ENCODE measurements around the gene TSEN34.
"Not testable (repeated sequence)": the region's sequence is repeated elsewhere in the genome, so short reads cannot be mapped to it uniquely, and the experiment has no call there.

The TSEN34 gene

GRCh38 chr19:54155694-54156093 is 35.4 kb upstream of the TSEN34 start:
- H3K4me3 ChIP-seq (ENCODE audit: low read length): no peak overlapping the region
- TF ChIP-seq ZNF274 (IDR thresholded peaks at IDR 0.05; ENCODE audit: low read depth, low read length): no peak

- TF ChIP-seq ZNF274 (IDR thresholded peaks at IDR 0.05; ENCODE audit: low read depth, low read length): no peak
- no peak overlapping the region for H3K4me3 ChIP-seq (ENCODE audit: low read length)
Measured at GRCh38 chr19:54156490-54156889, 34.6 kb upstream of the TSEN34 start.

DNA sequence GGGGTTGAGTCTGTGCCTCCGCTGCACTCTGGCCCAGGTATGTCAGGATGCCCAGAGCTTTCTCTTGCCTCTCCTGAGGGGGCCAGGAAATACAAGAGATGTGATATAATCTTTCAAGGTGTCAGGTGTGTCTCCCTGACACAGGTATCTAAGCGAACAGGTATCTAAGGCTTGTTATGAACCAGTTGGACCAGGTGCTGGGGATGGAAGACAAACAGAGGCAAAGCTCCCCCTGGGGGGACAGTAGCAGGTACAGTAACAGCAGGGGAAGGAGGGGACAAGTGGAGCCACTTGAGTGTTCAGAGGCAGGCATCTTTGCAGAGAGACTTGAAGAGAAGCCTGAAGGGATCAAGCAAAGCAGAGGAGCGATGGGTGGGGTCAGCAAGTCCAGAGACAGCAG is 34.2 kb upstream of the TSEN34 start:
- H3K4me3 ChIP-seq (ENCODE audit: low read length): no peak overlapping the region
- TF ChIP-seq ZNF274 (IDR thresholded peaks at IDR 0.05; ENCODE audit: low read depth, low read length): no peak

DNA sequence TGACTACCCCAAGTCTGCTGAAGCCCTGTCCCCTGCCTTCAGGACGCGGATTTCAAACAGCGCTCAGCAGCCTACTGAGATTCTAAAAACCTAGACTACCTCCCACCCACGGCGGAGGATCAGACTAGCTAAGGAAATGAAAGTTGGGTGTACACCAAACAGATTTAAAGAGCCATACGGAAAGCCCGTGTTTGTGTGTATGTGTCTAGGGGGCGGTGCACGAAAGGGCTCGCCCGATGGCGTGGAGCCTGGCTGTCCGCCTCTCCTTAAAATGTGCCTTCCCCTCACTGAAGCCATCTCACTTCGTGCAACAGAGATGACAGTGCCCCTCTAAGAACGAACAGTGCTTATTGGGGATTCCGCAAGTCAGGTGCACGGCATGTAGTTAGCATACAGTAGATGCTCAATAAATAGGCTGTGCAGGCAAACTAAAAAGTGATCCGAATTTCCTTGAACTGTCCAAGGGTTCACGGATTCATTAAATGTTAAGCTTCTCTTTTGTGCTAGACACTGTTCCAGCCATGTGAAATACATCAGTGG is 32.2 kb upstream of the TSEN34 start:
- H3K4me3 ChIP-seq (ENCODE audit: low read length): peak overlapping the region; percentile 82
- no peak for TF ChIP-seq ZNF274 (IDR thresholded peaks at IDR 0.05; ENCODE audit: low read depth, low read length)

DNA sequence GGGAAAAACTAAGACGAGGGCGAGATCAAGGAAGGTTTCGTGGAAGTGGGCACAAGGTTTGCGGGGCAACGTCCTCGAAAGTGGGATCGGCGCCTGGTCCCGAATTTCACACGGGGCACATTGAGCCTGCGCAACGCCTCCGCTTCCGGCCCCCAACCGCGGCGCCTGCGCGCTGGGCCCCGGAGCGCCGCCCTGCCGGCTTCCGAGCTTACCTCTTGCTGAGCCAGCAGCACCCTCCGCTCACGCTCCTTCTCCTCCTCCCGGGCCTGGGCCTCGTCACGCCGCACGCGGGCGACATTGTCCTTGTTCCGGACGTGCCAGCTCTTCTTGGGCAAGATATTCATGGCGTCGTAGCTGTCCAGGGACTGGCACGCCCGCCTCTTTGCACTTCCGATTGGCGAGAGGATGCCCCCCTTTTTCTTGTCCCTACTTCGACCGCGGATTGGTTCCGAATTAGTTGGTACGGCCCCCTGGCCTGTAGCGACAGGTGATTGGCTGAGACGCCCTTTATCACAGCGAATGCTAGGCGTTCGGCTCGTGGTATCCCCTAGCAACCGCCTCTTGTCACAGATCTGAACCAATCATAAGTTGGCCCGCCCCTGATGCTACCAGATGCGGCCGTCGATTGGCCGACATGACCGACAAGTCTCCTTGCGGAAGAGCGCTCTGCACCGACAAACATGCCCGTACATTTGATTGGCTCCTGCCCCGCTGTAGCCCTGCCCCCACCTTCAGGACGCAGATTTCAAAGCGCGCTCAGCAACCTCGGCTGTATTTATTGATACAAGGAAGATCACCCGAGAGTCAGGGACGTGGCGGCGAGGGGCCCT is 31.5 kb upstream of the TSEN34 start, which contains the start of gene LENG1:
Gene LENG1, minus strand, starts transcription at position 370 of the 830 bp plus-strand sequence. Its CDS starts 26 bp downstream, at position 344.
- TF ChIP-seq ZNF274 (IDR thresholded peaks at IDR 0.05; ENCODE audit: low read depth, low read length): no peak

DNA sequence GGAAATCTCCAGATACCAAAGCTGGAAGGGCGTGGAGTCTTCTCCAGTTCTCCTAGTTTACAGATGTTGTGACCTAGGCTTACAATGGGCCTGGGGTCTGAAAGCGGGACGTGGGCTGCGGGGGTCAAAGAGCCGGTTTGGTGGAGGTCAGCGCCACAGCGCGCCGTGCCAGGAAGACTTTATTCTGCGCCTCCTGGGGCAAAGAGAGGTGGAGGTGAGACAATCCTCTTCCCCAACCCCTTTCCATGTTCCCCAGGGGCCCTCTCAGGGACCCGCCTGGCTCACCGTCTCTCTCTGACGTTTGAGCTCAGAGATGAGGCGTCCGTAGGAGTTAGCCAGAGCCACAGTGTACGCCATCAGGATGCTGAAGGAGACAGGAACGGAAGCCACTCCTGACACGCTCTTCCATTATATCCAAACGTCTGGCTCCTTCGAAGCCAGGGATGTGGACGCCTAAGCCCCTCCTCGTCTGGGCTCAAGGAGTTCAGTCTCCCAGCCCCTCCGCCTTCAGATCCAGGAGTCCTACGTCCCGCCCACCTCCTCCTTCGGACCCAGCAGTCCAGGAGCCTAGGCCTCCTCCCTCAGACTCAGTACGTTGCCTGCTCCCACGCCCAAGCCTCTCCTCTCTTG is 30.8 kb upstream of the TSEN34 start:
- TF ChIP-seq ZNF274 (IDR thresholded peaks at IDR 0.05; ENCODE audit: low read depth, low read length): no peak
- peak overlapping the region; percentile 66 for H3K4me3 ChIP-seq (ENCODE audit: low read length)

More for the DNA sequence above, 31.5 kb upstream of the TSEN34 start, which contains the start of gene LENG1:
- peak within 1 kb of the TSS; percentile 82 for H3K4me3 ChIP-seq (ENCODE audit: low read length)

DNA sequence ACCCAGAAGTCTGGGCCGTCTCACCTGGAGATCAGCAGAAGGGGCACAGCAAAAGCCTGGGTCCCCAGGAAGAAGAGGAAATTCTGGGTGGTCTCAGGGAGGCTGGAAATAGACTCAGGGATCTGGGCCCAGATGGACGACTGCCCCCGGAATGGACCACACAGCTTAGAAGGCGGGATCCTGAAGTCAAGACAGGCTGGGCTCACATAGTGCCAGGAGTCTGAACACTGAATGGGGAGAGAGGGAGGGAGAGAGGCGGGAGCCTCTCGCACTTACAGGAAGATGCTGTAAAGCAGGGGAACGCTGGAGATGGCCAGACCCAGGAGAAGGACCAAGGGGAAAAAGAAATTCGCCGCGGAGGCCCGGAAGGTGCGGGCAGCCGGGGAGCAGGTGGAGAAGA is 30.3 kb upstream of the TSEN34 start:
- H3K4me3 ChIP-seq (ENCODE audit: low read length): peak overlapping the region; percentile 66; the same call in 1 of the 2 replicates
- no peak for TF ChIP-seq ZNF274 (IDR thresholded peaks at IDR 0.05; ENCODE audit: low read depth, low read length)

- H3K4me3 ChIP-seq (ENCODE audit: low read length): peak overlapping the region; percentile 29; the same call in 1 of the 2 replicates
- no peak for TF ChIP-seq ZNF274 (IDR thresholded peaks at IDR 0.05; ENCODE audit: low read depth, low read length)
Measured at GRCh38 chr19:54162241-54162805, 28.8 kb upstream of the TSEN34 start.

- no peak for TF ChIP-seq ZNF274 (IDR thresholded peaks at IDR 0.05; ENCODE audit: low read depth, low read length)
- peak overlapping the region; percentile 29; the same call in 1 of the 2 replicates for H3K4me3 ChIP-seq (ENCODE audit: low read length)
Measured at GRCh38 chr19:54162884-54163283, 28.2 kb upstream of the TSEN34 start.

DNA sequence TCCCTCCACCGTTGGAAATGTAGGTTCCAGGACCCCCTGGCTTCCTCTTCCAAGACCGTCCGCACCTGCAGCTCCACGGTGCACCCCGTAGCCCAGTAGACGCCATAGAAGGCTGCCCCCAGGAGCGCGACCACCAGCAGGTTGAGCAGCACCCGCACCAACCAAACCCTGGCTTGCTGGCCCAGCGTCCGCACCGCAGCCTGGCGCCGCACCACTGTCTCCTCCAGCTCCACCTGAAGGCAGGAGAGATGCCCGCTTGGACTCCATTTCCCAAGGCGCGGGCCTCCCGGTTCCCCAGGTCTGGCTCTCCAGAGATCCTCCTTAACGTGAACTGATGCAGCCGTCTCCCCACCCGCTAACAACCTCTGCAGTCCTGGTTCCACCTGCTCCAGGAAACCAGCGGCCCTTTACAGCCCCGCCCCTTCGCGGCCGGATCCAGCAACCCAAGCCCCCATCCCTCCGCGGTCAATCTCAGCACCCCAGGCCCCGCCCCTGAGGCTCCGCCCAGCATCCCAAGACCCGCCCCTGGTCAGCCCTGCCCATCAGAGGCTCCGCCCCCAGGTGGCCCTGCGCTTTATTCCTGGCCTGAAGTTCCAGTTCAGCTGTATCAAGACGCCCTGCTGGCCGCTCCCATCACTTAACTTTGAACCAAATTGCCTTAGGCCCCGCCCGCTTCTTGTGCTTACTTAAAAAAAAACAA is 26.6 kb upstream of the TSEN34 start:
- no peak for TF ChIP-seq ZNF274 (IDR thresholded peaks at IDR 0.05; ENCODE audit: low read depth, low read length)
- no peak overlapping the region for H3K4me3 ChIP-seq (ENCODE audit: low read length)

DNA sequence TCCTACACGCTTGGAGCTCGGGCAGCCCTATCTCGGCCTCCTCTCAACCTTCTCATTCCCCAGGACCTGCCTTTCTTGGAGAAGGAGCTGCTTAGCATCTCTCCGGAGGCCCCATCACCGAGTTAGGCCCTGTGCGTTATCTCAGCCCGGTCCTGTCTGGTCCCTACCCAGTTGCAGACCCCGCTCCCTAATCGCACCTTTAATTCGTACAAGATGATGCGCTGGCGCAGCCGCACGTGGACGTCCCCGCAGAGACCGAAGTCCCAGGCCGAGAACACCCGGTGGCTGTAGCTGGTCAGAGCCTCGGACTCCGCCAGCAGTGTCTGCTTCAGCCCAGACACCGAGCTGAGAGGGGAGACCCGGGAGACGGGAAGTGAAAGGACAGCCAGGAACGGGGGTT is 25.9 kb upstream of the TSEN34 start:
- TF ChIP-seq ZNF274 (IDR thresholded peaks at IDR 0.05; ENCODE audit: low read depth, low read length): no peak

DNA sequence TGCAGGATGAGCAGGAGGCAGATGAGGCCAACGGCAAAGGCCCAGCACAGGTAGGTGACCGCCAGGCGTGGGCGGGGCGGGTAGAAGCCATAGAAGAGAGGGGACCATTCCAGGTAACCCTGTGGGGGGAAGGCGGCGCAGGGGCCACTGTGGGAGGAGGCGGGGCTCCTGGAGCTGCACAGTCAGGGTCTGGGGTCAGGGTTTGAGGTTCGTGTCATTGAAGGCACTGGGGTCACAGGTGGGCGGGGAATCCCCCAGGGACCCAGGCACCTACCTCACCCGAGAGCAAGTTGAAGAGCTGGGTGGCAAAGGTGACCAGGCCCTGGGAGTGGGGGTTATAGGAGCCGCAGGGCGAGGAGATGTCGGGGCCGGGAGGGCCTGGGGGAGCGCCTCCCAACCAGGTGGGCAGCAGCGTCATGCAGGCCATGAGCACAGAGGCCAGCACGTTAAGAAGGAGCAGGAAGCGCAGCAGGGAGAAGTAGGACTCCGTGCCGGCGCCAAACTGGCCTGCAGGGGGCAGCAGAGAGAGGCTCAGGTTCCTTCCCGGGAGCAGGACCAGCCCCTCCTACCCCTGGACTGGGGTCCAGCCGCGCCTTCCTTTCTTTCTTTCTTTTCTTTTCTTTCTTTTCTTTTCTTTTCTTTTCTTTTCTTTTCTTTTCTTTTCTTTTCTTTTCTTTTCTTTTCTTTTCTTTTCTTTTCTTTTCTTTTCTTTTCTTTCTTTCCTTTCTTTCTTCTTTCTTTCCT is 22.8 kb upstream of the TSEN34 start:
- H3K4me3 ChIP-seq (ENCODE audit: low read length): no peak overlapping the region
- no peak for TF ChIP-seq ZNF274 (IDR thresholded peaks at IDR 0.05; ENCODE audit: low read depth, low read length)

More for the DNA sequence above, 25.9 kb upstream of the TSEN34 start:
- H3K4me3 ChIP-seq (ENCODE audit: low read length): no peak overlapping the region

- no peak overlapping the region for H3K4me3 ChIP-seq (ENCODE audit: low read length)
- no peak for TF ChIP-seq ZNF274 (IDR thresholded peaks at IDR 0.05; ENCODE audit: low read depth, low read length)
Measured at GRCh38 chr19:54169149-54169740, 21.9 kb upstream of the TSEN34 start.

DNA sequence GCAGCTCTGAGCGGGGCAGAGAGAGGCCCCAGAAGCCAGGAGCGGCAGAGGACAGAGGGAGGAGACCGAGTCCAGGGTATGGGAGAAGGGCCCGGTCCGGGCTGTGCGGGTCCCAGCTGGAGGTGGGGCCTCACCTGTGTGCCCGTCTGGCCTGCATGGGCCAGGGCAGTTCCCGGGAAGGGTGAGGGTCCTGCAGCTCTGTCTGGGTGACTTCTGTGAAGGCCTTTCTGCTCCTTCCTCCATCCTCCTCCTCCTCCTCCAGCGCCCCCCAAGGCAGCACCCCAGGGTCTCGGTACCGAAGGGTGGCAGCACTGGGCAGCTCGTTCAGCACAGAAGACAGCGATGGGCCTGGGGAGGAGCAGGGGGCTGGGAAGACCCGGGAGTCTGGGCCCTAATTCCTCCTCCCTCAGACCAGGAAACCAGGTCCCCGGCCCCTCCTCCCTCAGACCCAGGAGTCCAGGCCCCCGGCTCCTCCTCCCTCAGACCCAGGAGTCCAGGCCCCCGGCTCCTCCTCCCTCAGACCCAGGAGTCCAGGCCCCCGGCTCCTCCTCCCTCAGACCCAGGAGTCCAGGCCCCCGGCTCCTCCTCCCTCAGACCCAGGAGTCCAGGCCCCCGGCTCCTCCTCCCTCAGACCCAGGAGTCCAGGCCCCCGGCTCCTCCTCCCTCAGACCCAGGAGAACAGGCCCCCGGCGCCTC is 19.2 kb upstream of the TSEN34 start:
- H3K4me3 ChIP-seq (ENCODE audit: low read length): not testable (repeated sequence)
